ENCODE data around the gene CD79A.
A peak's percentile ranks its signal among the peaks of the same experiment; 100 is the strongest.

CD79A gene

GRCh38 chr19:41886761-41887710 is 10.0 kb downstream of the CD79A start:
- H3K9ac ChIP-seq (ENCODE audit: low read depth, low read length), result peak overlapping the region; percentile 12; the same call in 1 of the 2 replicates
- no peaks in the 10 kb centered on the region for H3K36me3 ChIP-seq (ENCODE audit: insufficient read depth, low read length)
- no peaks in the 10 kb centered on the region for H3K9me3 ChIP-seq (ENCODE audit: control insufficient read depth, insufficient read depth, low read length)
- H3K4me1 ChIP-seq (ENCODE audit: insufficient read depth, low read length), result peaks cover 9% of the 10 kb centered on the region

- no peaks in the 10 kb centered on the region for H3K9me3 ChIP-seq (ENCODE audit: control insufficient read depth, insufficient read depth, low read length)
- H3K4me1 ChIP-seq (ENCODE audit: insufficient read depth, low read length), result peaks cover 9% of the 10 kb centered on the region
- no peaks in the 10 kb centered on the region for H3K36me3 ChIP-seq (ENCODE audit: insufficient read depth, low read length)
- no peak overlapping the region for H3K9ac ChIP-seq (ENCODE audit: low read depth, low read length)
These were observed 10.8 kb downstream of the CD79A start for GRCh38 chr19:41887711-41888382.

GRCh38 chr19:41888926-41889325 is 11.8 kb downstream of the CD79A start:
- Histone ChIP-seq H3K4me1 (ENCODE audit: insufficient read depth, low read length) (peaks cover 9% of the 10 kb centered on the region), H3K36me3 (ENCODE audit: insufficient read depth, low read length) (no peaks in the 10 kb centered on the region), H3K9me3 (ENCODE audit: control insufficient read depth, insufficient read depth, low read length) (no peaks in the 10 kb centered on the region), H3K9ac (ENCODE audit: low read depth, low read length) (no peak overlapping the region)

- Histone ChIP-seq H3K9ac (ENCODE audit: low read depth, low read length) (no peak overlapping the region), H3K36me3 (ENCODE audit: insufficient read depth, low read length) (no peaks in the 10 kb centered on the region), H3K4me1 (ENCODE audit: insufficient read depth, low read length) (peaks cover 9% of the 10 kb centered on the region), H3K9me3 (ENCODE audit: control insufficient read depth, insufficient read depth, low read length) (no peaks in the 10 kb centered on the region)
These were observed 12.8 kb downstream of the CD79A start for GRCh38 chr19:41889896-41890295.

- Histone ChIP-seq H3K9ac (ENCODE audit: low read depth, low read length) (no peak overlapping the region), H3K36me3 (ENCODE audit: insufficient read depth, low read length) (no peaks in the 10 kb centered on the region; the same call in 1 of the 2 replicates), H3K4me1 (ENCODE audit: insufficient read depth, low read length) (peaks cover 9% of the 10 kb centered on the region), H3K9me3 (ENCODE audit: control insufficient read depth, insufficient read depth, low read length) (no peaks in the 10 kb centered on the region)
These were observed 13.9 kb downstream of the CD79A start for GRCh38 chr19:41890936-41891335.

- H3K36me3 ChIP-seq (ENCODE audit: insufficient read depth, low read length), result no peaks in the 10 kb centered on the region; the same call in 1 of the 2 replicates
- no peak overlapping the region for H3K9ac ChIP-seq (ENCODE audit: low read depth, low read length)
- H3K9me3 ChIP-seq (ENCODE audit: control insufficient read depth, insufficient read depth, low read length), result no peaks in the 10 kb centered on the region
- peaks cover 3% of the 10 kb centered on the region; the same call in 1 of the 2 replicates for H3K4me1 ChIP-seq (ENCODE audit: insufficient read depth, low read length)
These were observed 15.3 kb downstream of the CD79A start for GRCh38 chr19:41892173-41892902.

GRCh38 chr19:41893899-41894298 is 16.8 kb downstream of the CD79A start:
- no peaks in the 10 kb centered on the region; the same call in 1 of the 2 replicates for H3K36me3 ChIP-seq (ENCODE audit: insufficient read depth, low read length)
- H3K4me1 ChIP-seq (ENCODE audit: insufficient read depth, low read length), result no peaks in the 10 kb centered on the region; the same call in 1 of the 2 replicates
- no peak overlapping the region for H3K9ac ChIP-seq (ENCODE audit: low read depth, low read length)
- H3K9me3 ChIP-seq (ENCODE audit: control insufficient read depth, insufficient read depth, low read length), result no peaks in the 10 kb centered on the region

GRCh38 chr19:41894350-41894749 is 17.3 kb downstream of the CD79A start:
- H3K36me3 ChIP-seq (ENCODE audit: insufficient read depth, low read length), result no peaks in the 10 kb centered on the region; the same call in 1 of the 2 replicates
- H3K9me3 ChIP-seq (ENCODE audit: control insufficient read depth, insufficient read depth, low read length), result no peaks in the 10 kb centered on the region
- H3K4me1 ChIP-seq (ENCODE audit: insufficient read depth, low read length), result no peaks in the 10 kb centered on the region; the same call in 1 of the 2 replicates
- no peak overlapping the region for H3K9ac ChIP-seq (ENCODE audit: low read depth, low read length)

GRCh38 chr19:41895745-41896580 is 18.9 kb downstream of the CD79A start:
- H3K36me3 ChIP-seq (ENCODE audit: insufficient read depth, low read length), result no peaks in the 10 kb centered on the region; the same call in none of the 2 replicates

GRCh38 chr19:41896581-41896942 is 19.5 kb downstream of the CD79A start:
- no peak overlapping the region for H3K9ac ChIP-seq (ENCODE audit: low read depth, low read length)
- H3K4me1 ChIP-seq (ENCODE audit: insufficient read depth, low read length), result no peaks in the 10 kb centered on the region; the same call in 1 of the 2 replicates
- H3K36me3 ChIP-seq (ENCODE audit: insufficient read depth, low read length), result no peaks in the 10 kb centered on the region; the same call in none of the 2 replicates
- H3K9me3 ChIP-seq (ENCODE audit: control insufficient read depth, insufficient read depth, low read length), result no peaks in the 10 kb centered on the region

More at GRCh38 chr19:41895745-41896580, 18.9 kb downstream of the CD79A start:
- no peaks in the 10 kb centered on the region for H3K9me3 ChIP-seq (ENCODE audit: control insufficient read depth, insufficient read depth, low read length)
- no peaks in the 10 kb centered on the region; the same call in 1 of the 2 replicates for H3K4me1 ChIP-seq (ENCODE audit: insufficient read depth, low read length)
- H3K9ac ChIP-seq (ENCODE audit: low read depth, low read length), result no peak overlapping the region

GRCh38 chr19:41897181-41897580 is 20.1 kb downstream of the CD79A start:
- Histone ChIP-seq H3K36me3 (ENCODE audit: insufficient read depth, low read length) (no peaks in the 10 kb centered on the region; the same call in none of the 2 replicates), H3K9ac (ENCODE audit: low read depth, low read length) (no peak overlapping the region), H3K9me3 (ENCODE audit: control insufficient read depth, insufficient read depth, low read length) (no peaks in the 10 kb centered on the region), H3K4me1 (ENCODE audit: insufficient read depth, low read length) (no peaks in the 10 kb centered on the region; the same call in 1 of the 2 replicates)

GRCh38 chr19:41897820-41898219 is 20.7 kb downstream of the CD79A start:
- H3K4me1 ChIP-seq (ENCODE audit: insufficient read depth, low read length), result no peaks in the 10 kb centered on the region; the same call in 1 of the 2 replicates
- no peaks in the 10 kb centered on the region; the same call in none of the 2 replicates for H3K36me3 ChIP-seq (ENCODE audit: insufficient read depth, low read length)
- H3K9me3 ChIP-seq (ENCODE audit: control insufficient read depth, insufficient read depth, low read length), result no peaks in the 10 kb centered on the region
- no peak overlapping the region for H3K9ac ChIP-seq (ENCODE audit: low read depth, low read length)

GRCh38 chr19:41898235-41898634 is 21.2 kb downstream of the CD79A start:
- H3K9ac ChIP-seq (ENCODE audit: low read depth, low read length), result no peak overlapping the region
- H3K36me3 ChIP-seq (ENCODE audit: insufficient read depth, low read length), result no peaks in the 10 kb centered on the region; the same call in none of the 2 replicates
- no peaks in the 10 kb centered on the region; the same call in 1 of the 2 replicates for H3K4me1 ChIP-seq (ENCODE audit: insufficient read depth, low read length)
- H3K9me3 ChIP-seq (ENCODE audit: control insufficient read depth, insufficient read depth, low read length), result no peaks in the 10 kb centered on the region

All from ES-I3 (cell line).